Lower lobe of right lung (tissue), 2 donors: Measurements from ENCODE around the gene PHF13. TPM values are rescaled to one million over a fixed set of nuclear protein-coding genes. Genes with fewer than 3 reads are reported as not detected.
A peak's percentile ranks its signal among the peaks of the same experiment; 100 is the strongest.

ENCODE experiments used
- ATAC-seq, 2 donors: fragments of 200-7000 bp; cut with Tn5 transposase; one replicate each; pipeline ENCODE4 v1.9.1; 2020 to 2022; ENCODE audit warnings: mild to moderate bottlenecking in 2 of 2, moderate library complexity in 2 of 2
- DNase-seq: peaks from one replicate; pipeline ENCODE4 v3.0.0-alpha.2; 2020
- H3K27ac ChIP-seq: fragments of 200-600 bp; one replicate; pipeline ENCODE4 v1.8.0; 2022
- H3K27me3 ChIP-seq: fragments of 200-600 bp; one replicate; pipeline ENCODE4 v1.8.0; 2022; ENCODE audit warnings: low read depth
- H3K36me3 ChIP-seq: fragments of 200-600 bp; one replicate; pipeline ENCODE4 v1.8.0; 2022; ENCODE audit warnings: mild to moderate bottlenecking
- H3K4me1 ChIP-seq: fragments of 200-600 bp; one replicate; pipeline ENCODE4 v1.8.0; 2022
- H3K4me3 ChIP-seq: fragments of 200-600 bp; one replicate; pipeline ENCODE4 v1.8.0; 2022; ENCODE audit warnings: mild to moderate bottlenecking
- H3K9me3 ChIP-seq: fragments of 200-600 bp; one replicate; pipeline ENCODE4 v1.8.0; 2022
- intact Hi-C: fragments of 100-400 bp; cut with DNase I; formaldehyde crosslinking; loops from one replicate; pipeline ENCODE4 v1.11.0; 2022
- total RNA-seq: library from RNA; stranded (reverse); fragmentation: NEBNext Ultra II Directional; extraction: Animal tissue kit (Norgen Biotek cat#: 25700); gene quantifications from one replicate; pipeline ENCODE4 v1.2.1, GENCODE V29; 2021
- TF ChIP-seq, protein P1 (sequence below): fragments of 200-600 bp; IDR thresholded peaks from one replicate; pipeline ENCODE4 v1.8.0; 2022; ENCODE audit warnings: antibody characterized with exemption, mild to moderate bottlenecking
- donor health status: DM: no; HTN: yes; CAD: no; lungs with severe emphysema.

The PHF13 gene
- total RNA-seq, 1 donor from 2014 or later = 10.2 TPM

DNA sequence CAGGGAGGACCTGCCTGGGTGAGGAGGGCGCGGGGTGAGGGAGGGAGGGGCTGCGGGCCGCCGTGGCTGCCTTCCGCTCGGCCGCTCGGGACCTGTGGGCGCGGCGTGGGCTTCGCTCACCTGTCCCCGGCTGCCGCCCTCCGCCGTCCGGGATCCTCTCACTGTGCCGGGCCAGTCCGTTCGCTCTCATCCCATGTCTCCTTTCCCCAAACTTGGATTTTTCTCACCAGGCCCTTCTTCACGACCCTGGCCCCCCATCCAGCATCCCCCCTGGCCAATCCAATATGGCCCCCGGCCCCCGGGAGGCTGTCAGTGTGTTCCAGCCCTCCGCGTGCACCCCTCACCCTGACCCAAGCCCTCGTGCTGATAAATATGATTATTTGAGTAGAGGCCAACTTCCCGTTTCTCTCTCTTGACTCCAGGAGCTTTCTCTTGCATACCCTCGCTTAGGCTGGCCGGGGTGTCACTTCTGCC lies 33.4 kb upstream of the PHF13 start:
- Histone ChIP-seq H3K9me3 (no peaks in the 10 kb centered on the region), H3K4me3 (peak overlapping the region; percentile 90), H3K4me1 (peaks cover 41% of the 10 kb centered on the region), H3K27ac (peak overlapping the region; percentile 94), H3K27me3 (no peaks in the 10 kb centered on the region), H3K36me3 (peaks cover 4% of the 10 kb centered on the region)
- ATAC-seq (peak; percentile 60 to 63), DNase-seq (no peak)
- intact Hi-C loops = no loop called here
- TF ChIP-seq, protein P1, sequence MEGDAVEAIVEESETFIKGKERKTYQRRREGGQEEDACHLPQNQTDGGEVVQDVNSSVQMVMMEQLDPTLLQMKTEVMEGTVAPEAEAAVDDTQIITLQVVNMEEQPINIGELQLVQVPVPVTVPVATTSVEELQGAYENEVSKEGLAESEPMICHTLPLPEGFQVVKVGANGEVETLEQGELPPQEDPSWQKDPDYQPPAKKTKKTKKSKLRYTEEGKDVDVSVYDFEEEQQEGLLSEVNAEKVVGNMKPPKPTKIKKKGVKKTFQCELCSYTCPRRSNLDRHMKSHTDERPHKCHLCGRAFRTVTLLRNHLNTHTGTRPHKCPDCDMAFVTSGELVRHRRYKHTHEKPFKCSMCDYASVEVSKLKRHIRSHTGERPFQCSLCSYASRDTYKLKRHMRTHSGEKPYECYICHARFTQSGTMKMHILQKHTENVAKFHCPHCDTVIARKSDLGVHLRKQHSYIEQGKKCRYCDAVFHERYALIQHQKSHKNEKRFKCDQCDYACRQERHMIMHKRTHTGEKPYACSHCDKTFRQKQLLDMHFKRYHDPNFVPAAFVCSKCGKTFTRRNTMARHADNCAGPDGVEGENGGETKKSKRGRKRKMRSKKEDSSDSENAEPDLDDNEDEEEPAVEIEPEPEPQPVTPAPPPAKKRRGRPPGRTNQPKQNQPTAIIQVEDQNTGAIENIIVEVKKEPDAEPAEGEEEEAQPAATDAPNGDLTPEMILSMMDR = no peak

GRCh38 chr1:6580593-6581409 lies 32.7 kb upstream of the PHF13 start:
- Histone ChIP-seq H3K36me3 (peaks cover 4% of the 10 kb centered on the region), H3K4me1 (peaks cover 41% of the 10 kb centered on the region), H3K4me3 (peak overlapping the region; percentile 90), H3K27ac (peak overlapping the region; percentile 94), H3K27me3 (no peaks in the 10 kb centered on the region), H3K9me3 (no peaks in the 10 kb centered on the region)
- peak; percentile 58 for DNase-seq
- TF ChIP-seq, protein P1 = no peak
- intact Hi-C loops = no loop called here
- no peak for ATAC-seq

DNA sequence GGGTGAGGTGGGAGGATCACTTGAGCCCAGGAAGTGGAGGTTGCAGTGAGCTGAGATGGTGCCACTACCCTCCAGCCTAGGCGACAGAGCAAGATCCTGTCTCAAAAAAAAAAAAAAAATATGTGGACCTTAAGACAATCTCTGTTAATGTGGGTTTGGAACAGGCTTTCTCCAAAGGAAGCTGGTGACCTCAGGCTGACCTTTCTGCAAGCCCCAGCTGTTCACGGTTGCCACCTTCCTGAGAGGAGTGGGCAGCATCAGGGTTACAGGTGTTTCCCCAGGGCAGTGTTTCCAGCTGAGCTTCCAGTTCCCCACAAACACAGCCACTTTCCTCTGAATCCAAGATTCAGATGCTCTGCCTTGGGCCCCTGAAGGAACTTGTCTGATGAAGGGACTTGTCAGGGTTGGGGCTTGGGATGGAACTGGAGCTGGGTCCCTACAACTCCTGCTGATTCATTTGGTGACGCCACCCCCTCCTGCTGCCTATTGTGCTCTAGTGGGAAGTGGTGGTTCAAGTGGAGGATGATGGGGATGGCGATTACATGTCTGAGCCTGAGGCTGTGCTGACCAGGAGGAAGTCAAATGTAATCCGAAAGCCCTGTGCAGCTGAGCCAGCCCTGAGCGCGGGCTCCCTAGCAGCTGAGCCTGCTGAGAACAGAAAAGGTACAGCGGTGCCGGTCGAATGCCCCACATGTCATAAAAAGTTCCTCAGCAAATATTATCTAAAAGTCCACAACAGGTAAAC lies 31.8 kb upstream of the PHF13 start:
- TF ChIP-seq, protein P1 = no peak

GRCh38 chr1:6582370-6582769 lies 31.2 kb upstream of the PHF13 start:
- Histone ChIP-seq H3K36me3 (peaks cover 12% of the 10 kb centered on the region), H3K4me1 (peaks cover 45% of the 10 kb centered on the region), H3K27me3 (no peaks in the 10 kb centered on the region), H3K9me3 (no peaks in the 10 kb centered on the region), H3K27ac (peak overlapping the region; percentile 28), H3K4me3 (peak overlapping the region; percentile 4)
- TF ChIP-seq, protein P1 = no peak
- no peak for DNase-seq
- intact Hi-C loops = no loop called here
- no peak for ATAC-seq

More for the DNA sequence above, 31.8 kb upstream of the PHF13 start:
- Histone ChIP-seq H3K4me3 (peak overlapping the region; percentile 4), H3K9me3 (no peaks in the 10 kb centered on the region), H3K27me3 (no peaks in the 10 kb centered on the region), H3K36me3 (peaks cover 5% of the 10 kb centered on the region), H3K4me1 (peaks cover 41% of the 10 kb centered on the region), H3K27ac (peak overlapping the region; percentile 94)
- intact Hi-C loops = no loop called here
- DNase-seq (peak; percentile 70), ATAC-seq (peak in 1 of 2 donors; percentile 5)

DNA sequence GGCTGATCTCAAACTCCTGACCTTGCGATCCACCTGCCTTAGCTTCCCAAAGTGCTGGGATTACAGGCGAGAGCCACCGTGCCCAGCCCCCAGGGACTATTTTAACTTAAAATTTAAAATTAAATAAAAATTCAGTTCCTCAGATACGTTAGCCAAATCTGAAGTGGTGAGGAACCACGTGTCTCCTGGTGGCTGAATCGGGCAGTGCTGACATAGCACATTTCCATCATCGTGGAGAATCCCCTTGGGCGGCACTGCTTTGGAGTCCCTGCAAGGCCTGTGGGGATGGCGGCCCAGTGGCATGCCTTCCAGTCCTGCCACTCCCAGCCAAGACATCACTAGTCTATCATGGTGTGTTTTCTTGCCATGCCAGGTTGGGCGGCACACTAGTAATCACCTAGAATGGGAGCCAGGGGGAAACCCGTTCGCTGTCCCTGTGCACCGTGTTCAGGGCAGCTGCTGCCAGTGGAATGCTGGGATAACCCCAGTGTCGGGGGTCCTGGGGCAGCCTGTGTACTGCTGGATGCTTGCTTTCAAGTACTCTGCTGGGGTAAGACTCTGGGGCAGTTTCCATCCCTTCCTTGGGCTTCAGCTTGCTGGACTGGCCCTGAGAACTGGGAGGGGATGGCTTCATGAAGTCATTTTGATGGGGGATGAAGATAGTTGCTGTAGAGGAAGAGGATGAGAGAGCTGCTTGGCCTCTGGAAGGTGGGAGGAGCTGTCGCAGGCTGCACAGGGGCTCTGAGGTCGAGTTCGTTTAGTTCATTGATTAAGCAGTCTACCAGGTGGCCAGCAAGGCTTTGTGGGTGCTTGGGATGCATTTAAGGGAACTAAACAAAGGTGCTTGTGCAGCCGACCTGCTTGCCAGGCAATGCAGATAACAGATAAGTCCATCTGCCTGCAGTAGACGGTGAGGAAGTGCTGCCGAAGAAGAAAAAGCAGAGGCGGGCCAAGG lies 29.1 kb upstream of the PHF13 start:
- no peak for DNase-seq
- TF ChIP-seq, protein P1 = no peak
- peaks cover 29% of the 10 kb centered on the region for H3K36me3 ChIP-seq
- no peaks in the 10 kb centered on the region for H3K27me3 ChIP-seq
- H3K4me3 ChIP-seq = no peak overlapping the region
- intact Hi-C loops = no loop called here
- no peak overlapping the region for H3K27ac ChIP-seq
- ATAC-seq = no peak
- H3K4me1 ChIP-seq = peaks cover 51% of the 10 kb centered on the region
- no peaks in the 10 kb centered on the region for H3K9me3 ChIP-seq
